BLaER1 treated with 17β-estradiol and CSF1 and Interleukin-3, amounts not matched to agents 10 nM and 100 nM (cell line): ENCODE measurements around the gene ACTN1.

Experiments
- H3K27ac ChIP-seq, 11 experiments: shearing (Covaris generic); formaldehyde crosslinking; 2 replicates each; pipeline ENCODE4 v1.8.1; 2022
- H3K27me3 ChIP-seq, 11 experiments: shearing (Covaris generic); formaldehyde crosslinking; 2 replicates each; pipeline ENCODE4 v1.8.1; 2022
- H3K36me3 ChIP-seq, 11 experiments: shearing (Covaris generic); formaldehyde crosslinking; 2 replicates each; pipeline ENCODE4 v1.8.1; 2022
- H3K4me1 ChIP-seq, 10 experiments: shearing (Covaris generic); formaldehyde crosslinking; 2 replicates each; pipeline ENCODE4 v1.8.1; 2022
- H3K4me2 ChIP-seq, 11 experiments: shearing (Covaris generic); formaldehyde crosslinking; 2 replicates each; pipeline ENCODE4 v1.8.1; 2022
- H3K4me3 ChIP-seq, 10 experiments: shearing (Covaris generic); formaldehyde crosslinking; 2 replicates each; pipeline ENCODE4 v1.8.1; 2022
- H3K9ac ChIP-seq, 11 experiments: shearing (Covaris generic); formaldehyde crosslinking; 2 replicates each; pipeline ENCODE4 v1.8.1; 2022
- H3K9me3 ChIP-seq, 11 experiments: shearing (Covaris generic); formaldehyde crosslinking; replicated peaks in 1 of 11; 2 replicates each; pipeline ENCODE4 v1.8.1; 2022
- H4K20me1 ChIP-seq, 11 experiments: shearing (Covaris generic); formaldehyde crosslinking; 2 replicates each; pipeline ENCODE4 v1.8.1; 2022
- Cebpa-rat ChIP-seq, 11 experiments: shearing (Covaris generic); IDR thresholded peaks; 2 replicates each; pipeline ENCODE4 v1.8.1; 2022

Gene ACTN1

GRCh38 chr14:68994056-68994455 is 15.0 kb upstream of the ACTN1 start:
- TF ChIP-seq Cebpa-rat (IDR thresholded peaks at IDR 0.05): no peak
- Histone ChIP-seq H4K20me1 (no peaks in the 10 kb centered on the region), H3K27ac (no peak overlapping the region), H3K36me3 (no peaks in the 10 kb centered on the region), H3K9me3 (no peaks in the 10 kb centered on the region), H3K4me2 (peak overlapping the region in 7 of 11 experiments; percentile 10 to 44 (median 32); a peak in 11 of 22 replicates), H3K4me1 (peaks cover 0 to 11% (median 7%) of the 10 kb centered on the region in 10 experiments; a peak in 10 of 20 replicates), H3K27me3 (no peaks in the 10 kb centered on the region), H3K9ac (no peak overlapping the region), H3K4me3 (no peak overlapping the region)

DNA sequence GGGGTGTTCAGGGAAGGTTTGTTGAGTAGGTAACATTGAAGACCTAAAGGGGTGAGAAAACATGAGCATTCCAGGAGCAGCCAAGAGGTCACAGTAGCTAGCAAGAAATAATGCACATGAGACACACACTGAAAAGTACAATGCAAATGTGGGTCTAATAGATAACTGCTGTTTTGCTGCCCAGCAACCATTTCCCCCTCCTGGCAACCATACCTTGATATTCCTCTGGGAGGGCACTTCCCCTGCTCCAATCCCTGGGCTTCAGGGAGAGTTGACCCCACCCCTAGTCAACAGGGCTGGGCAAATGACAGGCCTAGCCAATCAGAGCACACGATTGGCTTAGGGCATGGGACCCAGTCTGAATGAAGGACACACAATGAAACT is 8.5 kb upstream of the ACTN1 start:
- Histone ChIP-seq H3K9me3 (no peaks in the 10 kb centered on the region), H3K27ac (no peak overlapping the region), H3K4me2 (peak overlapping the region in 4 of 11 experiments; percentile 2 to 23 (median 14); a peak in 3 of 22 replicates), H3K36me3 (no peaks in the 10 kb centered on the region), H3K4me1 (peaks cover 0 to 6% (median 4%) of the 10 kb centered on the region in 10 experiments; a peak in 5 of 20 replicates), H4K20me1 (no peaks in the 10 kb centered on the region), H3K9ac (no peak overlapping the region), H3K27me3 (no peaks in the 10 kb centered on the region), H3K4me3 (no peak overlapping the region)
- no peak for TF ChIP-seq Cebpa-rat (IDR thresholded peaks at IDR 0.05)

DNA sequence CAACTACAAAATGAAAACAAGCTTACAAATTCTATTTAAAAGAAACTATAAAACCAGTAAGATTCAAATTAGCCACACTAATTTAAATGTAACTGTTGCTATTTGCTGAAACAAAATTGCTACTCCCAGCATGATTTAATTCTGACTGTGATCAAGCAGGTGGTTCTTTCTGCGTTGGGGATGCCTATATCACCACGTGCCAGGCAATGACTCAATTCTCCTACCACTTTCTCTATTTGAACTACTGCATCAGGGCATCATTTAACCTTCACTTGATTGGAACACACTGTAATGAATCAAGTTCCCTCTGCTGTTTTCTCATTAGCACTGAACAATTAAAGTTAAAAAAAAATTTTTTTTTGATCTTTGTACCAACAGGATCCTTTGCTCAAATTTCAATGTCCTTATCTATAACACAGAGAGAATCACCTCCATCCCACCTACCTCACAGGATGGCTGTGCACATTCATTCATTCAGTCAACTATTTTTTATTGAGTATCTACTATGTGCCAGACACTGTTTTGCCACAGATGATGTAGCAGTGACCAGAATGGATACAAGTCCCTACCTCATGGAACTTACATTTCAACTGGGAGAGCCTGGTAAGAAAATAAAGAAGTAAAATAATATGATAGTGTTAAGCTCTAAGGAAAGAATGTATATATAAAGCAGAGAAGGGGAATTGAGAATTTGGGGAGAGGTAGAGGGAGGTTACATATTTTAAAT is 8.0 kb upstream of the ACTN1 start:
- Histone ChIP-seq H3K9me3 (no peaks in the 10 kb centered on the region), H3K4me1 (peaks cover 0 to 6% (median 4%) of the 10 kb centered on the region in 10 experiments; a peak in 4 of 20 replicates), H3K27ac (no peak overlapping the region), H3K4me2 (no peak overlapping the region), H3K36me3 (no peaks in the 10 kb centered on the region), H4K20me1 (no peaks in the 10 kb centered on the region), H3K27me3 (no peaks in the 10 kb centered on the region), H3K9ac (no peak overlapping the region), H3K4me3 (no peak overlapping the region)
- no peak for TF ChIP-seq Cebpa-rat (IDR thresholded peaks at IDR 0.05)

- no peak for TF ChIP-seq Cebpa-rat (IDR thresholded peaks at IDR 0.05)
- H3K9me3 ChIP-seq: no peaks in the 10 kb centered on the region
- no peaks in the 10 kb centered on the region; a peak in 1 of 22 replicates for H4K20me1 ChIP-seq
- peaks cover 0 to 6% (median 2%) of the 10 kb centered on the region in 10 experiments; a peak in 4 of 20 replicates for H3K4me1 ChIP-seq
- H3K4me3 ChIP-seq: no peak overlapping the region
- H3K36me3 ChIP-seq: no peaks in the 10 kb centered on the region
- peaks cover 0 to under 1% (median 0%) of the 10 kb centered on the region in 11 experiments; a peak in 1 of 22 replicates for H3K27me3 ChIP-seq
- H3K4me2 ChIP-seq: no peak overlapping the region
- H3K27ac ChIP-seq: no peak overlapping the region
- no peak overlapping the region for H3K9ac ChIP-seq
Measured at GRCh38 chr14:68986225-68986624, 7.1 kb upstream of the ACTN1 start.

- H3K27ac ChIP-seq: no peak overlapping the region
- no peak overlapping the region for H3K9ac ChIP-seq
- peaks cover 0 to 16% (median 12%) of the 10 kb centered on the region in 11 experiments; a peak in 20 of 22 replicates for H3K27me3 ChIP-seq
- no peak for TF ChIP-seq Cebpa-rat (IDR thresholded peaks at IDR 0.05)
- no peaks in the 10 kb centered on the region for H3K9me3 ChIP-seq
- no peak overlapping the region for H3K4me2 ChIP-seq
- H3K4me1 ChIP-seq: peaks cover 0 to 16% (median 9%) of the 10 kb centered on the region in 10 experiments; a peak in 12 of 20 replicates
- no peaks in the 10 kb centered on the region for H3K36me3 ChIP-seq
- peaks cover 0 to 10% (median 0%) of the 10 kb centered on the region in 11 experiments; a peak in 5 of 22 replicates for H4K20me1 ChIP-seq
- no peak overlapping the region for H3K4me3 ChIP-seq
Measured at GRCh38 chr14:68984686-68985085, 5.6 kb upstream of the ACTN1 start.

DNA sequence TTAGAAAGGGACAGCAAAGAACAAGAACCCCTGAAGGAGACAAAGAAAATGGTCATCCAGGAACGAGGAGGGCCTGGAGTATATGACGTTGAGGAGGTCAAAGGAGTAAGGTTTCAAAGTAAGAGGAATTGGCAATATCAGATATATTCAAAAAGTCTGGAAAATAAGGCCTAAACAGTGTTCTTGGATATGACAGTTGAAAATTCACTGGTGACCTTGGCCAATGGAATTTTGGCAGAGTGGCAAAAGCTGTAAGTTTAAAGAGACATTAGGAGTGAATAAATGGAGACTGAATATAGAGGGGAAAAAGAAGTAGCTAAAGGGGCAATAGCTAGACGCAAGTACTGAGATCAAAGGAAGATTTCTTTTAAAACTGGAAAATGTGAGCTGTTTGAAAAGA is 4.1 kb upstream of the ACTN1 start:
- Histone ChIP-seq H3K4me1 (peaks cover 0 to 16% (median 9%) of the 10 kb centered on the region in 10 experiments; a peak in 12 of 20 replicates), H3K9ac (no peak overlapping the region), H3K27me3 (peaks cover 0 to 19% (median 12%) of the 10 kb centered on the region in 11 experiments; a peak in 20 of 22 replicates), H3K36me3 (no peaks in the 10 kb centered on the region), H4K20me1 (peaks cover 0 to 10% (median 0%) of the 10 kb centered on the region in 11 experiments; a peak in 5 of 22 replicates), H3K4me2 (no peak overlapping the region), H3K9me3 (no peaks in the 10 kb centered on the region), H3K27ac (no peak overlapping the region), H3K4me3 (no peak overlapping the region)
- no peak for TF ChIP-seq Cebpa-rat (IDR thresholded peaks at IDR 0.05)

DNA sequence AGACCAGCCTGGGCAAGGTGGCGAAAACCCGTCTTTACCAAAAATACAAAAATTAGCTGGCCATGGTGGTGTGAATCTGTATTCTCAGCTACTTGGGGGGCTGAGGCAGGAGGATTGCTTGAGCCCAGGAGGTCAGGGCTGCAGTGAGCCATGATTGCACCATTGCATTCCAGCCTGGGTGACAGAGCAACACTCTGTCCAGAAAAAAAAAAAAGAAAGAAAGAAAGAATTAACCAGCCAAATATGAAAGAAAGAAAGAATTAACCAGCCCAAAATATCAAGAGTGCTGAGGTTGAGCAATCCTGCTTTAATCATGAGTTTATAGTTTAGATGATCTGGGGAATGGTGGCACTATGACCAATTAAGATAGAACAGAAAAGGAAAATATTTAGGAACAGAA is 3.5 kb upstream of the ACTN1 start:
- H3K27me3 ChIP-seq: peaks cover 0 to 19% (median 12%) of the 10 kb centered on the region in 11 experiments; a peak in 20 of 22 replicates
- H3K9ac ChIP-seq: no peak overlapping the region
- no peaks in the 10 kb centered on the region for H3K36me3 ChIP-seq
- H3K4me3 ChIP-seq: no peak overlapping the region
- no peak for TF ChIP-seq Cebpa-rat (IDR thresholded peaks at IDR 0.05)
- peaks cover 0 to 10% (median 0%) of the 10 kb centered on the region in 11 experiments; a peak in 6 of 22 replicates for H4K20me1 ChIP-seq
- H3K4me2 ChIP-seq: no peak overlapping the region
- no peak overlapping the region for H3K27ac ChIP-seq
- H3K9me3 ChIP-seq: no peaks in the 10 kb centered on the region
- H3K4me1 ChIP-seq: peaks cover 0 to 10% (median 7%) of the 10 kb centered on the region in 10 experiments; a peak in 13 of 20 replicates

- Histone ChIP-seq H3K36me3 (0 out of 22 replicates have a peak, but pooled peaks cover 0 to 2% (median 0%) of the 10 kb centered on the region in 11 experiments), H3K4me2 (no peak overlapping the region), H3K4me3 (no peak overlapping the region), H3K27me3 (peaks cover 0 to 19% (median 12%) of the 10 kb centered on the region in 11 experiments; a peak in 20 of 22 replicates), H3K9me3 (no peaks in the 10 kb centered on the region), H4K20me1 (peaks cover 0 to 17% (median 8%) of the 10 kb centered on the region in 11 experiments; a peak in 15 of 22 replicates), H3K9ac (no peak overlapping the region), H3K27ac (no peak overlapping the region), H3K4me1 (peaks cover 9 to 19% (median 17%) of the 10 kb centered on the region in 10 experiments)
- no peak for TF ChIP-seq Cebpa-rat (IDR thresholded peaks at IDR 0.05)
Measured at GRCh38 chr14:68981539-68981976, 2.5 kb upstream of the ACTN1 start.

DNA sequence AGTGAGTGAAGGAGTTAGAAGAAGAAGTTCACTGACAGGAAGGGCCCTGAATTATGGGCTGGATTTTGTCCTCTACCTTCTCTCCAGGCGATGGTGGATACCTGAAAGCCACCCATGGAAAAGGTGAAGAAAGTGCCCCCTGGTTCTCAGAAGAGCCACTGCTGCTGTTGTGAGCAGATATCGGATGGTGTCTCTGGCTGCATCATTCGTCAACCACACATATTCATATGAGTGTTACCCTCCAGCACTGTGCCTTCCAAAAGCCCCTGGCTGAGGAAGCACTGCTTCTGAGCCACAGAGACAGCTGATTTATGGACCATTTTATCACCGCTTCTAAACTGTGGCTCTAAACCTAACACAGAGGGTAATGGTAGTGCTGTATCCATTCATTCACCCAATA is 2.0 kb upstream of the ACTN1 start:
- H3K27me3 ChIP-seq: peaks cover 0 to 19% (median 12%) of the 10 kb centered on the region in 11 experiments; a peak in 20 of 22 replicates
- peaks cover under 1 to 21% (median 12%) of the 10 kb centered on the region in 11 experiments; a peak in 17 of 22 replicates for H4K20me1 ChIP-seq
- no peaks in the 10 kb centered on the region for H3K9me3 ChIP-seq
- H3K27ac ChIP-seq: no peak overlapping the region
- no peak overlapping the region for H3K4me3 ChIP-seq
- no peak overlapping the region for H3K4me2 ChIP-seq
- no peak overlapping the region for H3K9ac ChIP-seq
- peaks cover 0 to 7% (median 0%) of the 10 kb centered on the region in 11 experiments; a peak in 3 of 22 replicates for H3K36me3 ChIP-seq
- peaks cover 13 to 23% (median 21%) of the 10 kb centered on the region in 10 experiments for H3K4me1 ChIP-seq
- TF ChIP-seq Cebpa-rat (IDR thresholded peaks at IDR 0.05): no peak
